Endothelial cell (in vitro differentiated cells): ENCODE measurements around the gene MRPL52. TPM values are rescaled to one million over a fixed set of nuclear protein-coding genes. Genes with fewer than 3 reads are reported as not detected.
"Not testable (repeated sequence)": the region's sequence is repeated elsewhere in the genome, so short reads cannot be mapped to it uniquely, and the experiment has no call there.

ENCODE experiments used
- DNase-seq: peaks from one replicate; pipeline ENCODE4 v3.0.0; 2021; ENCODE audit warnings: low spot score
- H3K27ac Mint-ChIP-seq: one replicate; pipeline ENCODE4 v1.8.0; 2021; ENCODE audit warnings: mixed read lengths, inconsistent platforms; ENCODE audit not compliant: unreplicated experiment
- H3K27me3 Mint-ChIP-seq: one replicate; pipeline ENCODE4 v1.8.0; 2021; ENCODE audit warnings: mild to moderate bottlenecking, moderate library complexity, mixed read lengths, inconsistent platforms; ENCODE audit not compliant: unreplicated experiment
- H3K36me3 Mint-ChIP-seq: one replicate; pipeline ENCODE4 v1.8.0; 2021; ENCODE audit warnings: mild to moderate bottlenecking, low read depth, mixed read lengths, inconsistent platforms; ENCODE audit not compliant: unreplicated experiment
- H3K4me1 Mint-ChIP-seq: one replicate; pipeline ENCODE4 v1.8.0; 2021; ENCODE audit warnings: mild to moderate bottlenecking, mixed read lengths, inconsistent platforms; ENCODE audit not compliant: unreplicated experiment
- H3K4me3 Mint-ChIP-seq: one replicate; pipeline ENCODE4 v1.8.0; 2021; ENCODE audit warnings: mild to moderate bottlenecking, mixed read lengths, inconsistent platforms; ENCODE audit not compliant: unreplicated experiment
- H3K9me3 Mint-ChIP-seq: one replicate; pipeline ENCODE4 v1.8.0; 2021; ENCODE audit warnings: mixed read lengths, inconsistent platforms; ENCODE audit not compliant: unreplicated experiment
- total RNA-seq: library from RNA; stranded (reverse); fragmentation: NEBNext Ultra II Directional; extraction: Animal tissue kit (Norgen Biotek cat#: 25700); gene quantifications from one replicate; pipeline ENCODE4 v1.2.1, GENCODE V29; 2021; ENCODE audit not compliant: unreplicated experiment
- TF ChIP-seq, protein P1 (sequence below): fragments of 200-600 bp; sonication (generic); IDR thresholded peaks from one replicate; pipeline ENCODE4 v1.5.0; 2021; ENCODE audit warnings: antibody characterized with exemption; ENCODE audit not compliant: unreplicated experiment

MRPL52 gene
- total RNA-seq, 1 donor from 2014 or later = 126 TPM

DNA sequence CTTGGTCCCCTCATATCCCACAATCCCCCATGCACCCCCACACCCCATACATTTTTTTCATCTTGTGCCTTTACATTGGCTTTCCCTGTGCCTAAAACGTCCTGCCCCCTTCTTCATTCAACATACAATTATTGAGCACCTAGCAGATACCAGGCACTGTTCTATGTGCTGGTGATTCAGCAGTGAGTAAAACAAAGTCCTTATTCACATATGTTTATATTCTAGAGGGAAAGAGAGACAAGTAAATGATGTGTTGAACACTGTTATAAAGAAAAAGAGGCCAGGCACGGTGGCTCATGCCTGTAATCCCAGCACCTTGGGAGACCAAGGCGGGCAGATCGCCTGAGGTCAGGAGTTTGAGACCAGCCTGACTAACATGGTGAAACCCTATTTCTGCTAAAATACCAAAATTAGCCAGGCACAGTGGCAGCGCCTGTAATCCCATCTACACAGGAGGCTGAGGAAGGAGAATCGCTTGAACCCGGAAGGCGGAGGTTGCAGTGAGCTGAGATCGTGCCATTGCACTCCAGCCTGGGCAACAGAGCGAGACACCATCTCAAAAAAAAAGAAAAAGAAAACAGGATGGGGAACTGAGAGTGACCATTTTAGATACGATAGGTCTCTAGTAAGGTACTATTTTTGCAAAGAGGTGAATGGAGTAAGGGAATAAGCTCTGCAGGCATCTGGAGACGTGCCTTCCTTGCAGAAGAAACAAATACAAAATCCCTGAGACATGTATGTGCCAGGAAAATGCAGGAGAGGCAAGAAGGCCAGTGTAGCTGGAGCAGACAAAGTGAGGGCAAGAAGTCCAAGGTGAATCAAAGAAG lies 26.6 kb upstream of the MRPL52 start:
- H3K4me1 Mint-ChIP-seq = no peaks in the 10 kb centered on the region
- H3K36me3 Mint-ChIP-seq = no peaks in the 10 kb centered on the region
- no peak overlapping the region for H3K27ac Mint-ChIP-seq
- DNase-seq = no peak
- H3K27me3 Mint-ChIP-seq = no peaks in the 10 kb centered on the region
- no peaks in the 10 kb centered on the region for H3K9me3 Mint-ChIP-seq
- no peak overlapping the region for H3K4me3 Mint-ChIP-seq
- TF ChIP-seq, protein P1, sequence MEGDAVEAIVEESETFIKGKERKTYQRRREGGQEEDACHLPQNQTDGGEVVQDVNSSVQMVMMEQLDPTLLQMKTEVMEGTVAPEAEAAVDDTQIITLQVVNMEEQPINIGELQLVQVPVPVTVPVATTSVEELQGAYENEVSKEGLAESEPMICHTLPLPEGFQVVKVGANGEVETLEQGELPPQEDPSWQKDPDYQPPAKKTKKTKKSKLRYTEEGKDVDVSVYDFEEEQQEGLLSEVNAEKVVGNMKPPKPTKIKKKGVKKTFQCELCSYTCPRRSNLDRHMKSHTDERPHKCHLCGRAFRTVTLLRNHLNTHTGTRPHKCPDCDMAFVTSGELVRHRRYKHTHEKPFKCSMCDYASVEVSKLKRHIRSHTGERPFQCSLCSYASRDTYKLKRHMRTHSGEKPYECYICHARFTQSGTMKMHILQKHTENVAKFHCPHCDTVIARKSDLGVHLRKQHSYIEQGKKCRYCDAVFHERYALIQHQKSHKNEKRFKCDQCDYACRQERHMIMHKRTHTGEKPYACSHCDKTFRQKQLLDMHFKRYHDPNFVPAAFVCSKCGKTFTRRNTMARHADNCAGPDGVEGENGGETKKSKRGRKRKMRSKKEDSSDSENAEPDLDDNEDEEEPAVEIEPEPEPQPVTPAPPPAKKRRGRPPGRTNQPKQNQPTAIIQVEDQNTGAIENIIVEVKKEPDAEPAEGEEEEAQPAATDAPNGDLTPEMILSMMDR = no peak

DNA sequence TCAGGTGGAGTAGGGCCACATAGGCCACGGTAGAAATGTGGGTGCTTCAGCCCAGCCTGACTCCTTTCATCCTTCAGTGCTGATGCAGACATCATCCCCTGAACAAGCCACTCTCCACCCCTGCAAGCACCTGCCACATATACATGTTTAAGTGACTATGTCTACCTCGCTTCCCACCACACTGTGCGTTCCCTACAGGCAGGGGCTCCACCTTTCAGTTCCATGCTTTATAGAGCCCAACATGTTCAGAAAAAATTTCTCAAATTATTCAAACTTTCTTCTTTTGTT lies 26.1 kb upstream of the MRPL52 start:
- TF ChIP-seq, protein P1 = no peak
- Mint-ChIP-seq H3K4me1 (no peaks in the 10 kb centered on the region), H3K27ac (no peak overlapping the region), H3K36me3 (no peaks in the 10 kb centered on the region), H3K27me3 (no peaks in the 10 kb centered on the region), H3K4me3 (no peak overlapping the region), H3K9me3 (no peaks in the 10 kb centered on the region)
- no peak for DNase-seq

DNA sequence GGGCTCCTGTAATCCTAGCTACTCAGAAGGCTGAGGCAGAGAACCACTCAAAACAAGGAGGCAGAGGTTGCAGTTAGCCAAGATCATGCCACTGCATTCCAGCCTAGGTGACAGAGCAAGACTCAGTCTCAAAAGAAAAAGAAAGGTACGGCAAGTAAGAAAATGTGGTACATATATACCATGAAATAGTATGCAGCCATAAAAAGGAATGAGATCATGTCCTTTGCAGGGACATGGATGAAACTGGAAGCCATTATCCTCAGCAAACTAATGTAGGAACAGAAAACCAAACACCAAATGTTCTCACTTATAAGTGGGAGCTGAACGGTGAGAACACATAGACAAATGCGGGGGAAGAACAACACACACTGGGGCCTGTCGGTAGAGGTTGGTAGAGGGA lies 24.5 kb upstream of the MRPL52 start:
- H3K36me3 Mint-ChIP-seq, DNase-seq, H3K27me3 Mint-ChIP-seq, H3K4me1 Mint-ChIP-seq, H3K9me3 Mint-ChIP-seq, H3K27ac Mint-ChIP-seq, H3K4me3 Mint-ChIP-seq: not testable (repeated sequence)

DNA sequence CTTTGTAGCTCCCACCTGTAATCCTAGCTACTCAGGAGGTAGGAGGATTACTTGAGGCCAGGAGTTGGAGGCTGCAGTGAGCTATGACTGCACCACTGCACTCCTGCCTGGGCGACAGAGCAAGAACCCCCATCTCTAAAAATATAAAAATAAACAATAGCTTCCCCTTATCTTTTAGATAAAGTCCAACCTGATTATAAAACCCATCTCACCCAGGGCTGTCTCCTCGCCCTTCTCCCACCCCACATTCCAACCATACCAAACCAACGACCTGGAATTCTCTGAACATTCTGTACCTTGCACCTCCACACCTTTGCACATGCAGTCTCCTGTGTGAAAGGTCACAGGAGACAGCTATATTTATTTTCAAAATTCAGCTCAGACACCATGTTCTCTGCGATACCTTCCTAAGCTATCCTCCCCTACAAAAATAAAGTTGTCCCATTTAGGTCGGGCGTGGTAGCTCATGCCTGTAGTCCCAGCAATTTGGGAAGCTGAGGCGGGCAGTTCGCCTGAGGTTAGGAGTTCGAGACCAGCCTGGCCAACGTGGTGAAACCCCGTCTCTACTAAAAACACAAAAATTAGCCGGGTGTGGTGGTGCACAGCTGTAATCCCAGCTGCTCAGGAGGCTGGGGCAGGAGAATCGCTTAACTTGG lies 22.1 kb upstream of the MRPL52 start:
- Mint-ChIP-seq H3K9me3 (no peaks in the 10 kb centered on the region), H3K36me3 (no peaks in the 10 kb centered on the region), H3K27ac (no peak overlapping the region), H3K4me1 (no peaks in the 10 kb centered on the region), H3K27me3 (no peaks in the 10 kb centered on the region), H3K4me3 (no peak overlapping the region)
- TF ChIP-seq, protein P1 = no peak
- DNase-seq = no peak

DNA sequence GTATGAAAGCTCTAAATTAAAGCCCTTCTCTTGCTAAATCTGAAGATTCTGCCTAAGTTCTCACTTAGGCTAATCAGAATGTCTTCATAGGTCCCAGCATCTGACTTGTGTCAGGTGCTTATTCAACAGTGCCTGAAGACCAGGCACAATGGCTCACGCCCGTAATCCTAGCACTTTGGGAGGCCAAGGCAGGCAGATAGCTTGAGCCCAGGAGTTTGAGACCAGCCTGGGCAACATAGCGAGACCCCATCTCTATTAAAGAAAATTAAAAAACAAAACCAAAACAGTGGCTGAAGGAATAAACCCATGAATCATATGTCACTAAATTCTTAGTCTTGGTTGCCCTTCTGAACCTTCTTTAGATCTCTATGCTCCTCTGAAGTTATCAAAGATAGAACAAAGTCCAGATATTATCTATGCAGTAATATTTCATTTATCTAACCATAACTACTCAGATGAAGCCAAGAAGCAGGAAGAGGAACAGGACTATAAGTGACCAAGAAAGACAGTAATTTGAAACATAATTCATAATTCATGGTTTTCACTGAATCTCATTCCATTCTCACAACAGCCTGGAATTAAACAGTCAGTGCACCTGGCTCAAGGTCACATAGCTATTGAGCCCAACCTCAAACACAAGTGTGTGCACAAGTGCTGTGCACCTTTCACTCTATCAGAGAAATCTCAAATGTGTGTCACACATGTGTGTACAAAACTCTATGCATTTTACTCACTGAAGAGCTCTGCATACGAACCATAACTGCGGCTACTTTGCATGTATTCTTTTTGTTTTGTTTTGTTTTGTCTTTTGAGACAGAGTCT lies 21.1 kb upstream of the MRPL52 start:
- DNase-seq = no peak
- H3K9me3 Mint-ChIP-seq = no peaks in the 10 kb centered on the region
- no peak overlapping the region for H3K27ac Mint-ChIP-seq

More for the DNA sequence above, 21.1 kb upstream of the MRPL52 start:
- Mint-ChIP-seq H3K4me1 (no peaks in the 10 kb centered on the region), H3K27me3 (no peaks in the 10 kb centered on the region), H3K36me3 (no peaks in the 10 kb centered on the region), H3K4me3 (no peak overlapping the region)
- TF ChIP-seq, protein P1 = no peak
